Loucy (cell line): ENCODE data around the gene TECTA.

ENCODE experiments used
- H2AFZ ChIP-seq: fragments of 200-600 bp; sonication (generic); 2 replicates; pipeline ENCODE4 v1.6.0; 2016; ENCODE audit warnings: antibody characterized with exemption, mild to moderate bottlenecking, low read length, moderate library complexity
- H3F3A ChIP-seq: fragments of 200-600 bp; 2 replicates; pipeline ENCODE4 v1.6.0; 2016; ENCODE audit warnings: antibody characterized with exemption, low read depth, mild to moderate bottlenecking
- H3K27me3 ChIP-seq: fragments of 200-600 bp; sonication (generic); 2 replicates; pipeline ENCODE4 v1.6.1; 2014; ENCODE audit warnings: low read length, mild to moderate bottlenecking; ENCODE audit not compliant: insufficient read depth, poor library complexity, severe bottlenecking
- H3K36me3 ChIP-seq: fragments of 200-600 bp; sonication (generic); 2 replicates; pipeline ENCODE4 v1.6.1; 2016; ENCODE audit warnings: low read length; ENCODE audit not compliant: insufficient read depth
- H3K4me1 ChIP-seq: fragments of 200-600 bp; sonication (generic); 2 replicates; pipeline ENCODE4 v1.5.1; 2014; ENCODE audit warnings: low read length, mild to moderate bottlenecking; ENCODE audit not compliant: insufficient read depth, poor library complexity, severe bottlenecking
- H3K4me2 ChIP-seq: fragments of 200-600 bp; sonication (generic); 2 replicates; pipeline ENCODE4 v1.6.0; 2014; ENCODE audit warnings: antibody characterized with exemption, low read length, low read depth, mild to moderate bottlenecking; ENCODE audit not compliant: poor library complexity, severe bottlenecking
- H3K4me3 ChIP-seq: fragments of 200-600 bp; sonication (generic); 2 replicates; pipeline ENCODE4 v1.5.1; 2014; ENCODE audit warnings: low read length, mild to moderate bottlenecking, mixed read lengths; ENCODE audit not compliant: poor library complexity, severe bottlenecking
- H3K79me2 ChIP-seq: fragments of 200-600 bp; sonication (generic); 2 replicates; pipeline ENCODE4 v1.6.1; 2014; ENCODE audit warnings: low read length; ENCODE audit not compliant: insufficient read depth
- H3K9ac ChIP-seq: fragments of 200-600 bp; sonication (generic); 2 replicates; pipeline ENCODE4 v1.6.0; 2014; ENCODE audit warnings: mild to moderate bottlenecking, low read depth, low read length, moderate library complexity; ENCODE audit not compliant: poor library complexity, severe bottlenecking
- H3K9me2 ChIP-seq: fragments of 200-600 bp; sonication (generic); replicated peaks from 2 replicates; pipeline ENCODE4 v1.6.1; 2016; ENCODE audit warnings: low read depth, low read length, mixed read lengths
- H3K9me3 ChIP-seq: fragments of 200-600 bp; sonication (generic); 2 replicates; pipeline ENCODE4 v1.6.1; 2014; ENCODE audit warnings: mild to moderate bottlenecking, antibody characterized with exemption, low read length, low read depth; ENCODE audit not compliant: insufficient read depth
- H4K20me1 ChIP-seq: fragments of 200-600 bp; sonication (generic); 2 replicates; pipeline ENCODE4 v1.6.0; 2014; ENCODE audit warnings: antibody characterized with exemption, low read length, mild to moderate bottlenecking; ENCODE audit not compliant: insufficient read depth, poor library complexity, severe bottlenecking
- EZH2phosphoT487 ChIP-seq: fragments of 200-600 bp; IDR thresholded peaks from 2 replicates; pipeline ENCODE4 v1.6.1; 2018; ENCODE audit warnings: antibody characterized with exemption, mild to moderate bottlenecking, moderate library complexity, borderline replicate concordance
- TF ChIP-seq, protein P1 (sequence below): fragments of 200-600 bp; sonication (generic); conservative IDR thresholded peaks from 2 replicates; pipeline ENCODE4 v1.5.1; 2014; ENCODE audit warnings: mild to moderate bottlenecking, antibody characterized with exemption, low read length

The TECTA gene

DNA sequence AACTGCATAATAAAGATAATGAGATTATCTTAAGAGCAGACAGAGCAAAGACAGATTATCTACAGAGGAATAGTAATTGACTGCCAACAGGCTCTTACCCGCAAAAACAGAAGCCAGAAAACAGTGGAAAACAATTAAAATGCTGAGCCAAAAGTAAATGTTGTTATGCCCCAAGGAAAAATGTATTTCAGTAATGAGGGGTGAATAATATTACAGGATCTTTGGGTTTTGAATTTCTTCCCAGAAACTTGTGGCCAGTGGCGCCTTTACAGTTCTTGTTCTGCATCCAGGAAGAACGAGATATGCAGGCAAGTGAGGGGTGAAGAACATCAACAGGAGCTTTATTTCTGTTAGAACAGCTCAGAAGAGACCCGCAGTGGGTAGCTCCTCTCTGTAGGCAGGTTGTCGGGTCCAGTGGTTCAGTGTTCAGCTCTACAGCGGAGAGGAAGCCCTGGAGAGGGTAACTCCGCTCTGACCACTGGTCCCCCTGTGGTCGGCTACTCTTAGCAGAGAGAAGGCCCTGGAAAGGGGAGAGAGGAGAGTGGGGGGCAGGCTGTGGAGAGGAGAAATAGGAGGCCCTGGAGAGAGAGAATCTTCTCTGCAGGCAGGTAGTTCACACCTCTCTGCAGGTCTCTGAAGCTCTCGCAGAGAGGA, 139.7 kb downstream of the TECTA start:
- Histone ChIP-seq H3K27me3 (no peaks in the 10 kb centered on the region), H3K4me2 (no peak overlapping the region), H3K9me2 (no peaks in the 10 kb centered on the region), H2AFZ (no peak overlapping the region), H3K9ac (no peak overlapping the region), H3K9me3 (no peaks in the 10 kb centered on the region), H3K79me2 (no peaks in the 10 kb centered on the region), H4K20me1 (no peaks in the 10 kb centered on the region), H3K4me3 (no peak overlapping the region), H3K4me1 (no peaks in the 10 kb centered on the region), H3F3A (no peaks in the 10 kb centered on the region), H3K36me3 (no peaks in the 10 kb centered on the region)
- TF ChIP-seq, protein P1, sequence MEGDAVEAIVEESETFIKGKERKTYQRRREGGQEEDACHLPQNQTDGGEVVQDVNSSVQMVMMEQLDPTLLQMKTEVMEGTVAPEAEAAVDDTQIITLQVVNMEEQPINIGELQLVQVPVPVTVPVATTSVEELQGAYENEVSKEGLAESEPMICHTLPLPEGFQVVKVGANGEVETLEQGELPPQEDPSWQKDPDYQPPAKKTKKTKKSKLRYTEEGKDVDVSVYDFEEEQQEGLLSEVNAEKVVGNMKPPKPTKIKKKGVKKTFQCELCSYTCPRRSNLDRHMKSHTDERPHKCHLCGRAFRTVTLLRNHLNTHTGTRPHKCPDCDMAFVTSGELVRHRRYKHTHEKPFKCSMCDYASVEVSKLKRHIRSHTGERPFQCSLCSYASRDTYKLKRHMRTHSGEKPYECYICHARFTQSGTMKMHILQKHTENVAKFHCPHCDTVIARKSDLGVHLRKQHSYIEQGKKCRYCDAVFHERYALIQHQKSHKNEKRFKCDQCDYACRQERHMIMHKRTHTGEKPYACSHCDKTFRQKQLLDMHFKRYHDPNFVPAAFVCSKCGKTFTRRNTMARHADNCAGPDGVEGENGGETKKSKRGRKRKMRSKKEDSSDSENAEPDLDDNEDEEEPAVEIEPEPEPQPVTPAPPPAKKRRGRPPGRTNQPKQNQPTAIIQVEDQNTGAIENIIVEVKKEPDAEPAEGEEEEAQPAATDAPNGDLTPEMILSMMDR: no peak
- TF ChIP-seq EZH2phosphoT487: no peak
